GM12878 (cell line): ENCODE measurements around the gene NDUFS6. TPM values are rescaled to one million over a fixed set of nuclear protein-coding genes. Genes with fewer than 3 reads are reported as not detected.
"Not testable (repeated sequence)": the region's sequence is repeated elsewhere in the genome, so short reads cannot be mapped to it uniquely, and the experiment has no call there.

Source experiments
- ATAC-seq: fragments of 200-7000 bp; cut with Tn5 transposase; 3 replicates; pipeline ENCODE4 v1.9.1; 2020; ENCODE audit warnings: mild to moderate bottlenecking, moderate library complexity
- BruUV-seq: library from RNA; stranded (reverse); fragments of 400-500 nt; replicated peaks from 2 replicates; lab custom pipeline; 2021; lab: Mats Ljungman, UMichigan
- CTCF ChIA-PET: fragments of 300-600 bp; sonication (Branson Sonifier 250); formaldehyde crosslinking; extraction: SDS; loops from one replicate; lab custom pipeline; 2021; ENCODE audit warnings: inconsistent platforms; lab: Yijun Ruan, JAX
- POLR2A ChIA-PET: fragments of 350-600 bp; formaldehyde crosslinking; extraction: SDS; loops from one replicate; lab custom pipeline; 2021; ENCODE audit warnings: inconsistent platforms; lab: Charles Lee
- RAD21 ChIA-PET: fragments of 300-600 bp; sonication (Branson Sonifier 250); formaldehyde crosslinking; loops from one replicate; lab custom pipeline; 2023; ENCODE audit warnings: antibody characterized with exemption; ENCODE audit not compliant: unreplicated experiment; lab: Charles Lee
- SMC1A ChIA-PET: fragments of 300-600 bp; sonication (Branson Sonifier 250); formaldehyde crosslinking; loops from one replicate; lab custom pipeline; 2023; ENCODE audit not compliant: unreplicated experiment, uncharacterized antibody; lab: Charles Lee
- DNase-seq: peaks from one replicate; pipeline ENCODE4 v3.0.0-alpha.2; 2011; ENCODE audit warnings: low read depth, low spot score
- FAIRE-seq: peaks from 3 replicates; lab custom pipeline; 2011; peaks lifted over from hg19 to GRCh38; lab: Jason Lieb, UNC
- H2AFZ ChIP-seq: 2 replicates; pipeline ENCODE4 v1.6.0; 2011; ENCODE audit warnings: low read depth, low read length, control low read depth; ENCODE audit not compliant: control insufficient read depth
- H3K27ac ChIP-seq: 2 replicates; pipeline ENCODE4 v1.5.1; 2011; ENCODE audit warnings: control low read depth; ENCODE audit not compliant: control insufficient read depth, insufficient read depth
- H3K27me3 ChIP-seq, 2 experiments: replicated peaks in 1 of 2; 2 replicates each; pipeline versions ENCODE4 v1.6.0 to v1.6.1; 2011; ENCODE audit warnings: low read length in 1 of 2; ENCODE audit not compliant: control insufficient read depth in 2 of 2, insufficient read depth in 2 of 2
- H3K36me3 ChIP-seq, 2 experiments: 2 replicates each; pipeline ENCODE4 v1.5.1; 2011; ENCODE audit warnings: low read length in 1 of 2; ENCODE audit not compliant: control insufficient read depth in 2 of 2, insufficient read depth in 2 of 2
- H3K4me1 ChIP-seq: 2 replicates; pipeline ENCODE4 v1.6.1; 2011; ENCODE audit warnings: mild to moderate bottlenecking, low read length, moderate library complexity, mixed read lengths; ENCODE audit not compliant: control insufficient read depth, insufficient read depth
- H3K4me2 ChIP-seq: 2 replicates; pipeline ENCODE4 v1.6.0; 2011; ENCODE audit warnings: control low read depth; ENCODE audit not compliant: control insufficient read depth, insufficient read depth
- H3K4me3 ChIP-seq: fragments of 200-600 bp; sonication (generic); 2 replicates; pipeline ENCODE4 v1.5.1; 2016
- H3K79me2 ChIP-seq: 2 replicates; pipeline ENCODE4 v1.6.0; 2011; ENCODE audit warnings: low read length; ENCODE audit not compliant: control insufficient read depth, insufficient read depth
- H3K9ac ChIP-seq: 2 replicates; pipeline ENCODE4 v1.8.0; 2011; ENCODE audit warnings: low read length, control low read depth, mixed read lengths; ENCODE audit not compliant: control insufficient read depth, insufficient read depth
- H3K9me3 ChIP-seq: replicated peaks from 3 replicates; pipeline ENCODE4 v1.5.1; 2011; ENCODE audit warnings: mild to moderate bottlenecking, low read length; ENCODE audit not compliant: control insufficient read depth, insufficient read depth
- H4K20me1 ChIP-seq: 2 replicates; pipeline ENCODE4 v1.6.0; 2011; ENCODE audit not compliant: control insufficient read depth, insufficient read depth
- MTA3 ChIP-seq: IDR thresholded peaks from 2 replicates; pipeline ENCODE4 v1.6.1; 2012; ENCODE audit warnings: low read length, inconsistent platforms, borderline replicate concordance
- MYC ChIP-seq: IDR thresholded peaks from 2 replicates; pipeline ENCODE4 v1.6.1; 2011; ENCODE audit warnings: mild to moderate bottlenecking, low read length, moderate library complexity, inconsistent platforms; ENCODE audit not compliant: insufficient read depth, insufficient replicate concordance, insufficient read length, severe bottlenecking
- NFIC ChIP-seq: IDR thresholded peaks from 2 replicates; pipeline ENCODE4 v1.6.1; 2012; ENCODE audit warnings: low read depth, mild to moderate bottlenecking, inconsistent platforms, low read length, moderate library complexity
- NFYB ChIP-seq: IDR thresholded peaks from 2 replicates; pipeline ENCODE4 v1.6.1; 2011; ENCODE audit warnings: low read depth, mild to moderate bottlenecking, low read length, improper control_type of control experiment, moderate library complexity; ENCODE audit not compliant: insufficient read depth
- NKRF ChIP-seq: fragments of 450-650 bp; conservative IDR thresholded peaks from 2 replicates; pipeline ENCODE4 v1.6.1; 2017; ENCODE audit warnings: mild to moderate bottlenecking, moderate library complexity
- POLR2AphosphoS5 ChIP-seq: IDR thresholded peaks from 2 replicates; pipeline ENCODE4 v1.6.1; 2011; ENCODE audit warnings: mild to moderate bottlenecking, low read length, inconsistent platforms
- SKIL ChIP-seq: fragments of 450-650 bp; IDR thresholded peaks from 2 replicates; pipeline ENCODE4 v1.6.1; 2017; ENCODE audit warnings: mild to moderate bottlenecking, low read depth, inconsistent platforms; ENCODE audit not compliant: poor library complexity, severe bottlenecking
- WGBS: methylation state at CpG from one replicate; pipeline ENCODE4 v1.1.6; 2016; ENCODE audit warnings: low lambda C conversion rate; ENCODE audit not compliant: insufficient replicate concordance, insufficient coverage; ENCODE audit errors: missing lambda C conversion rate; 5-methylcytosine and 5-hydroxymethylcytosine counted together
- in situ Hi-C: fragments of 300-500 bp; cut with MboI; formaldehyde crosslinking; loops from 9 replicates; pipeline ENCODE4 v1.14.3; 2018; ENCODE audit warnings: mixed read lengths
- intact Hi-C: fragments of 100-400 bp; cut with micrococcal nuclease; formaldehyde crosslinking; loops from one replicate; pipeline ENCODE4 v1.14.2; 2022; ENCODE audit not compliant: unreplicated experiment
- polyA plus RNA-seq, 11 experiments: library from polyadenylated mRNA; depleted of rRNA in 4 of 11; unstranded in 6 of 11; stranded (reverse) in 5 of 11; fragments of >200 nt; fragmentation: Nextera tagmentation in 4 of 11; fragmentation: Illumina TruSeq in 1 of 11; extraction: Ambion mirVana in 4 of 11; extraction: Trizol in 1 of 11; gene quantifications; 1 replicate in 1 of 11; 2 replicates in 10 of 11; pipeline versions ENCODE4 v1.2.1 to v1.2.3, GENCODE V29; 2011 to 2016; ENCODE audit warnings: inconsistent platforms in 2 of 11, missing spikeins in 2 of 11, low read depth in 1 of 11
- total RNA-seq, 4 experiments: library from RNA; depleted of rRNA in 3 of 4; stranded (reverse); fragments of >200 nt in 3 of 4; fragmentation: Illumina TruSeq in 1 of 4; extraction: Trizol in 1 of 4; gene quantifications; 2 replicates each; pipeline versions ENCODE4 v1.2.1 to v1.2.3, GENCODE V29; 2013 to 2021

Gene NDUFS6
- total and polyA plus RNA-seq, 10 of the 15 experiments (the other 5 are each of a cell fraction or from before 2014, with no cell fraction given) = 20.7 to 213 (median 58.3) TPM

GRCh38 chr5:1798589-1798988 is 2.6 kb upstream of the NDUFS6 start:
- H4K20me1 ChIP-seq, H3K27me3 ChIP-seq, H3K9me3 ChIP-seq, ATAC-seq, H2AFZ ChIP-seq, DNase-seq, FAIRE-seq: not testable (repeated sequence)
- Histone ChIP-seq H3K4me1 (peaks cover 19% of the 10 kb centered on the region), H3K4me3 (peak overlapping the region; percentile 92), H3K9ac (peak overlapping the region; percentile 78), H3K79me2 (peaks cover 67% of the 10 kb centered on the region), H3K27ac (peak overlapping the region; percentile 79), H3K4me2 (peak overlapping the region; percentile 98), H3K36me3 (peaks cover 20 to 22% of the 10 kb centered on the region in 2 experiments)
- CTCF ChIA-PET = interaction anchor here (0.9 to 4.7 kb wide), 5 partner anchors 10 to 60 kb away, joined by 3 to 18 read pairs (median 4); no protein-coding TSS in a partner anchor
- RAD21 ChIA-PET = interaction anchor here (1.1 to 2.0 kb wide), 5 partner anchors 17 to 60 kb away, joined by 4 to 10 read pairs (median 5); no protein-coding TSS in a partner anchor
- WGBS = 95% methylated on average over 15 of the region's 16 CpGs
- SMC1A ChIA-PET = interaction anchor here (0.8 to 1.4 kb wide), 6 partner anchors 8 to 178 kb away, joined by 3 to 7 read pairs (median 4); no protein-coding TSS in a partner anchor
- BruUV-seq = TSS peak; percentile 72
- in situ Hi-C loops (loop anchor here (5.0 kb wide), 1 partner anchor 311 kb away; no protein-coding TSS in a partner anchor), intact Hi-C loops (loop anchor here (10.0 kb wide), 1 partner anchor 484 kb away; no protein-coding TSS in a partner anchor)
- POLR2A ChIA-PET = interaction anchor here (0.8 to 1.3 kb wide), 2 partner anchors 16 to 27 kb away, joined by 3 to 6 read pairs; no protein-coding TSS in a partner anchor

GRCh38 chr5:1799110-1799601 is 2.1 kb upstream of the NDUFS6 start:
- Histone ChIP-seq H3K4me3 (peak overlapping the region; percentile 92), H3K4me2 (peak overlapping the region; percentile 98), H3K36me3 (peaks cover 20 to 23% of the 10 kb centered on the region in 2 experiments), H3K27ac (peak overlapping the region; percentile 79), H4K20me1 (no peaks in the 10 kb centered on the region; the same call in 1 of the 2 replicates), H3K4me1 (peaks cover 13% of the 10 kb centered on the region), H3K9me3 (no peaks in the 10 kb centered on the region), H3K27me3 (no peaks in the 10 kb centered on the region), H3K79me2 (peaks cover 70% of the 10 kb centered on the region), H3K9ac (peak overlapping the region; percentile 78), H2AFZ (peak overlapping the region; percentile 69)
- in situ Hi-C loops (loop anchor here (5.0 kb wide), 1 partner anchor 312 kb away; no protein-coding TSS in a partner anchor), intact Hi-C loops (loop anchor here (10.0 kb wide), 1 partner anchor 484 kb away; no protein-coding TSS in a partner anchor)
- DNase-seq (no peak), FAIRE-seq (no peak), ATAC-seq (peak; percentile 41)
- SMC1A ChIA-PET = interaction anchor here (0.8 to 1.4 kb wide), 6 partner anchors 9 to 177 kb away, joined by 3 to 7 read pairs (median 4); no protein-coding TSS in a partner anchor
- RAD21 ChIA-PET = interaction anchor here (1.1 to 2.0 kb wide), 5 partner anchors 17 to 61 kb away, joined by 4 to 10 read pairs (median 5); no protein-coding TSS in a partner anchor
- POLR2A ChIA-PET = interaction anchor here (0.8 to 1.3 kb wide), 2 partner anchors 16 to 28 kb away, joined by 3 to 6 read pairs; no protein-coding TSS in a partner anchor
- 0% methylated on average over 12 of the region's 35 CpGs for WGBS
- CTCF ChIA-PET = interaction anchor here (0.9 to 4.7 kb wide), 5 partner anchors 11 to 61 kb away, joined by 3 to 18 read pairs (median 4); no protein-coding TSS in a partner anchor
- no TSS peak for BruUV-seq
- TF ChIP-seq NKRF (0 out of 2 replicates have a peak, but pooled peaks have one; percentile 26), MTA3 (no peak), SKIL (no peak), NFYB (no peak), MYC (peak; percentile 1), NFIC (no peak), POLR2AphosphoS5 (no peak)
